SK-N-SH (cell line): ENCODE results near the gene LRP5.
"Not testable (repeated sequence)": the region's sequence is repeated elsewhere in the genome, so short reads cannot be mapped to it uniquely, and the experiment has no call there.

Experiments
- CHD2 ChIP-seq: fragments of 150-350 bp; IDR thresholded peaks from 2 replicates; pipeline ENCODE4 v1.6.1; 2018; ENCODE audit warnings: low read length; ENCODE audit not compliant: partially characterized antibody
- CTCF ChIP-seq: fragments of 200-600 bp; sonication (generic); IDR thresholded peaks from 2 replicates; pipeline ENCODE4 v1.6.1; 2017; ENCODE audit warnings: antibody characterized with exemption, mild to moderate bottlenecking, moderate library complexity
- EZH2phosphoT487 ChIP-seq: fragments of 200-600 bp; sonication (generic); IDR thresholded peaks from 2 replicates; pipeline ENCODE4 v1.6.1; 2017; ENCODE audit warnings: low read depth, mixed run types, mild to moderate bottlenecking, antibody characterized with exemption, moderate library complexity, borderline replicate concordance
- USF2 ChIP-seq: fragments of 150-350 bp; IDR thresholded peaks from 2 replicates; pipeline ENCODE4 v1.6.1; 2017; ENCODE audit warnings: antibody characterized with exemption, low read length, low read depth, borderline replicate concordance

- TF ChIP-seq USF2, EZH2phosphoT487, CTCF, CHD2: not testable (repeated sequence)
These were observed 135.5 kb downstream of the LRP5 start for GRCh38 chr11:68447914-68448313.
